NCI-H748 (cell line): Measurements from ENCODE around the gene FLG.
"Not testable (repeated sequence)": the region's sequence is repeated elsewhere in the genome, so short reads cannot be mapped to it uniquely, and the experiment has no call there.

Experiments used
- DNase-seq: peaks from one replicate; lab custom pipeline; 2025; ENCODE audit not compliant: unreplicated experiment; lab: John Stamatoyannopoulos, UW

Gene FLG

DNA sequence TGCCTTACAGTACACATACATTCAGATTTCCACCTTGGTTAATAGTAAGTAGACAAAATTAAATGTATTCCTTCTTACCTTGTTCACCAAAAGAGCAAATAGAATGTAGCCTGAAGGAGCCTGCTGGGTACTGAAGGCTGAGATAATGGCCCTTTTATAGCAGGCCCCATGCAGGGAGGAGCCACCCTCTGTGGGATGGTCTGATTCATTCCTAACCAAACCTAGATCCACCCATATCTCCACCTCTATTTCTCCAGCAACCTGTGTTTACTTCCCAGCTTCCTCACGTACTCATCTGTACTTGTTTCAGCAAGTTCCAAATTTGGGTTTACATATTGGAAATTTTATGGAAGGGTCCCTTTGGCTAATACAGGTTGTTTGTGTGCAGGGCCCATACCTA, at the start of gene FLG:
TSS of gene FLG (minus strand) at position 129 of the 400 bp plus-strand sequence. CDS start 9,783 bp downstream, outside the sequence.
- no peak for DNase-seq

DNA sequence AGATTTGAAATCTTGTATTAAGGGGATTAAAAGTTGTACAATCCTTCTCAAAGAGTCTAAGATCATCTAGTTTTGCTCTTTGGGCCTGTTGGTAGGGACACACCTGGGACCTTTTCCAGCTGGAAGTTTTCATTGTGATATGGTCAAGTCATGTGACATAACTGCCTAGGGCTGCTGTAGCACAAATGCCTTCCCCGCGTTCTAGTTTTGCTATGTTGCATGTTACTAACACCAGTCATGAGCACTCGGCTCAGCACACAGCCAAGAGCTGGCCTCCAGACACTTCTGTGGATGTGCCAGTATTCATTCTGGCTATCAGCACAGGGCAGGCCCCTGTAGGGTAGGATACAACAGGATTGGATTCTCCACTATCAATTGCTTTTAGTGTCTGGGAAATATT, 49.4 kb upstream of the FLG start:
- DNase-seq = no peak

DNA sequence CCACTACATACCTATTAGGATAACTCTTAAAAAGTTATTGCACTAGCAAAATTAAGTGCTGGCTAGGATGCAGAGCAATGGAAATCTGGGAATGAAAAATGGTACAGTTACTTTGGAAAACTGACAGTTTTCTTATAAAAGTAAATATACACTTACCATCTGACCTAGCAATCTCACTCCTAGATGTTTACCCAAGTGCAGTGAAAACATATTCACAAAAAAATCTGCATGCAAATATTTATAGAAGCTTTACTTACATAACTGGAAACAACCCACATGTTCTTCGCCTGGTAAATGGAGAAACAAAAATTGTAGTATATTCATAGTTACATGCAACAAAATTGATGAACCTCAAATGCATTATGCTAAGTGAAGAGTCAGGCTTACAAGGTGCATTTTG, 47.6 kb upstream of the FLG start:
- no peak for DNase-seq

DNA sequence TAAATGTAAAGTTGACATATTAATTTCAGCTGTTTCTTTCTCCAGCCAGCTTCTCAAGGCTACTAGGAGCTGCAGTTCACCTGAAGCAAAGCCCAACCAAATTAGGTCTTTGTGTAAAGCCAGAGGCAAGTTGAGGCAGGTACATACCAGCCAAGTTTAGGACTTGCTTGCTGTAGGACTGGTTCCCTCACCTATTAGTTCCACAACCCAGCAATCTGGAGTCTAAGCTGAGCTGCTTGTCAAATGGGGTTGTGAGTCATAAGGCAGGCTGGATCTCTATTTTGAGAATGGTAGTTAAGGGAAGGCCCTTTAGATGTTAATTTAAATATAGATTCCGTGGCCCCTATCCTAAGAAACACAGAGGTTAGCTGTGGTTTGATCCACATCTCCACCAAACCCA, 42.4 kb upstream of the FLG start:
- DNase-seq = no peak

DNA sequence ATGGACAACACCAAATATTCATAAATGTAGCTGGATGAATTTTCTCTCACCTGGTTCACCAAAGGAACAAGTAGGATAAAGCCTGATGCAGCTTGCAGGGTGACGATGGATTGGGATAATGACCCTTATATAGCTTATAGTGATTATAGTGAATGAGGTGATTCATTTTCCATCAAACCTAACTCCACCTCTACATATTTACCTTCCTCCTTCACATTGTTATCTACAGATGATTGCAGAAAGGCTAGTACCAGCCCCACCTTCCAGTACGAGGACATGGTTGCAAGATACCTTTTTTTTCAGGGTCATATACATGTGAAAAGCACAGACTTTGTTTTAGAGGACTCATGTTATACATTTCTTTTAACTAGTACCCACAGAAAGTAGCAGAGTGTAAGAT, 34.9 kb upstream of the FLG start, which contains the start of gene FLG2:
TSS of gene FLG2 (minus strand) at position 101 of the 400 bp plus-strand sequence. CDS start 1,122 bp downstream, outside the sequence.
- no peak for DNase-seq

DNA sequence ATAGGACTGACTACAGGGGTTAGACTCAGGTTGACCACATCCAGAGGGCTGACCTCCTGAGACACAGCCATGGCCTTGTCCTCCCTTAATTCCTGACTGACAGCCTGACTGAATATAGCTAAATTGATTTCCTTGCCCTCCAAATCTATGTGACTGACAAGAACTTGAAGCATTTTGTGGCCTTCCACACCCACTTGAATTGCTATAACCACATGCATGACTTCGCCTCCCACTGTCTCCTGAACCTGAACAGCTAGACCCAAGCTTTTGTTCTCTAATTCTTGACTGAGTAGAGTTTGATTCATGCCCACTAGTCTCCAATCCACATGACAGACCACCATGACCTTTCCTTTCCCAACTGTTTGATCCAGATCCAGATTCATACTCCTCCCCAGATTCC, 31.7 kb upstream of the FLG start:
- no peak for DNase-seq

DNA sequence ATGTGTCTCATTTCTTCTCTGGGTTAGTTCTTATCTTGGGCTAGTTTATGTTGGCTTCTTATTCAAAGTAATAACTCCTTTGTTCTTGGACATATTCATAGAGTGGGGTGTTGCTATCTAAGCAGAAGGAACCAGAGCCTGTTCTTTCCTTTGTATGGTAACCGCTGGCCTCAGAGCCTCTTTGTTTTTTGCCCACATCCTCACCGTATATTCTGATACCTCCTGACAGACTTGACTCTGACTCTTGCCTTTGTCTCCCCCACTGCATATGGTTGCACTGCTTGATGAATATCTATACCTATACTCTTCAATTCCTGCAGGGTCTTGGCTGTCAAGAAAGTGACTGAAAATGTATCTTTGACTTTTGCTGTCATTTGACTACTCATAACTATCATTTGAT, 24.6 kb upstream of the FLG start:
- no peak for DNase-seq

DNA sequence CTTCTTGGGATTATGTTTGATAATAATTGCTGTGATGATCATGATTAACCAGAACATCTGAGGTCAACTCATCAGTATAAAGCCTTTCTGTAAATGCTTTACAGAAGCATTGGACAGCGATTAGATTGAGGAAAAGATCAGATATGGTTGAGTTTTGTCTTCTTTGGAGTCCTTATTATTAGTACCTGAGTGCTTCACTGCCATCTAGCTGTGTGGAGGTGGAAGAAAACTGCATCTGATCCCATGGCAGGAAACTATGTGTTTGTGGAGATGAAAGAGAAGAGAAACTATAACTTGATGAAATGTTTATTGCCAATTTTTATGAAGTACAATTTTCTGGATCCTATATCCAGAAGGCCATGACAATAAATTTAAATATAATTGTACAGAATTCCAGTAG, 23.4 kb upstream of the FLG start:
- DNase-seq = no peak

DNA sequence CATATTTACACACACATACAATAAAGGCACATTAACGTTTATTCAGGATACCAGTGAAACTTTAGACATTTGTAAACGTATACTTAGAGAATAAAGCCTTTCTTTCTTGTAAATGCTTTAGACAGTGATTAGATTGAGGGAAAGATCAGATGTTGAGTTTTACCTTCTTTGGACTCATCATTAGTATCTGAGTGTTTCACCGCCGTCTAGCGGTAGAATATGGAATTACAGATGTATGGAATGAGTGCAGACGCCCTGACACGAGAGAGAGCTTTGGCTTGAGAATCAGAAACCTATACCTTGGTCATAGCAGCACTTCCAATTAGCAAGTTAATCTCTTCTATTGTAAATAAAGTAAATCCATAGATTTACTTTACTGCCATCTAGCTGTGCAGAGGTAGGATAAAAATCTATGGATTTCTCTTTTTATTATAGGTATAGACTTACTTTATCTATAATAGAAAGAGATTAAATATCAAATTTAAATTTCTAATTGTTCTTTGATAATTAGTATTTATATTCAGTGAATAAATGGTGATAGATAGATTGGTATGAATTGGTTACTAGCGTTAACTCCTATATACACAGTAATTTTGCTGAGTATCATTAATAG, 22.2 kb upstream of the FLG start:
- peak; percentile 57 for DNase-seq

DNA sequence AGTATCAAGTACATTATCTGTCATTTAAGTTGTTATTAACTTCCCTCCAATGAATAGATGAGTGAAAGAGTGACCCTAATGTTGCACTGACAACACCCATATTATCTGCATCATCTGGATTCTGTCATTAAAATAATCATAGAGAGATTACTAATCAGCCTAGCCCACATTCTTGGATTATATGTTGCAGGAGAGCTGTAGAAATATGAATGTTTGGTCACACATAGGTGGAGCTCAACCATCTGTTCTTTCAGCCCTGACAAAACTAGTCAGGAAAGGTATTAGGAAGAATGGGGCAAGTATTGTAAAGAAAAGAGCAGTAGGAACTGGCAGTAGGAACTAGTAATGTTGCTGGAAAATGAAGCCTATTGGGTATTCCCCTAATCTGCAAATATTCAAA, 19.4 kb upstream of the FLG start:
- DNase-seq = no peak

DNA sequence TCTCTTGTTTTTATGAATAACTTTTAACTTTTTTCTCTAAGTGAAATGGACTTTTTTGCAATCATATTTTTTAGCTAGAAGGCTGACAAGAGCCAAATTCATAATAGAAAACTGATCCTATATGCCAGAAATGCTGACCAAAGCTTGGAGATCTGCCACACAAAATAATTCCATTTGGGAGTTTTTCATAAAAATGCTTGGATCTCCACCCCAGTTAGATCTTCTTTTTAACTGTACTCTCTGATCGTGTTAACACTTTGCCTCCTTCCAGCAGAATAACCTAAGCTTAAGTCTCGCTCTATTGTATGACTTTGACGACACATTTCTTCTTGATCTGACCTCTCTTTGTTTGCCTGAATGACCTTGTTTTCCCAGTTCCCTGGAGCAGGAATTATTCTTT, 18.0 kb upstream of the FLG start:
- no peak for DNase-seq

DNA sequence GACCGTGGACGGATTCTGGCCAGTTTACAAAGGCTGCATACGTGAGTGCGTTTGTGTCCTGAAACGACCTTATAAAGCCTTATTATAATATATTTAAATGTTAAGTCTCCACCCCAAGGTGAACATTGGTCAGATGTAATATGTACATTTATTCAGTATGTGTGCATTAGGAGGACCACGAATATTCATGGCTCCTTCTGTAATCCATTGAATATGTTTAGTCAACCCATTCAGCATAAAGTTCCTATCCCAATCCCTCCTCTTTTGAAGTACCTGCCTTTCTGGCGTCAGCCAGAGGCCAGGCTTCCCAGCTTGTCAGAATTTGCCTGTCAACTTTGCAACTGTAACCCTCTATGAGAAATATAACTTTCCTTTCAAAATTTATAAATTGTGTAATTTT, 10.4 kb upstream of the FLG start:
- no peak for DNase-seq

DNA sequence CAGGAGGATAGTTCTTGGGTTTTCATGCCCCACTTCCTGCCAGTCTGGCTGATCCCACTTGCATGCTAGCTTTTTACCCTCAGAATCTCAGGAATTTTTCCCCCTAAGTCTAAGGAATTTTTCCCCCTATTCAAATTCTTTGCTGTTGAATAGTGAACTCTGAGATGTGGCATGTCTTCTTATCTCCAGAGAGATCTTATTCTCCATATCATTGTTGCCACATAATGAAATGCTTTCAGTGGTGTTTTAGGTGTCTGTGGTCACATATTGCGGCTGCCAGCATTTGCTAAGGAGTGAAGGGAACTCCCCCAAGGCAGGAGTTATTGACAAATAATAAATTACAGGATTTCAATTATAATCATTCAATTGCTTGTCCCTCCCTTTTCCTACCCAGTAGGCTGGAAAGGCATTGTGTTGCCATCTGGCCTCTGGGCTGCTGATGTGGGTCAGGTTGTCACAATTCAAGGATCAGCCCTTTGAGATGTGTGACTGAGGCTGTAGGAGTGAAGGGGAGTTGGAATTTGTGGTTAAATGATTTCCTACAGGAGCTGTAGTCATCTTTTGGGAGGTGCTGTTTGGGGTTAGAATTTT, 3.9 kb upstream of the FLG start:
- DNase-seq = no peak

DNA sequence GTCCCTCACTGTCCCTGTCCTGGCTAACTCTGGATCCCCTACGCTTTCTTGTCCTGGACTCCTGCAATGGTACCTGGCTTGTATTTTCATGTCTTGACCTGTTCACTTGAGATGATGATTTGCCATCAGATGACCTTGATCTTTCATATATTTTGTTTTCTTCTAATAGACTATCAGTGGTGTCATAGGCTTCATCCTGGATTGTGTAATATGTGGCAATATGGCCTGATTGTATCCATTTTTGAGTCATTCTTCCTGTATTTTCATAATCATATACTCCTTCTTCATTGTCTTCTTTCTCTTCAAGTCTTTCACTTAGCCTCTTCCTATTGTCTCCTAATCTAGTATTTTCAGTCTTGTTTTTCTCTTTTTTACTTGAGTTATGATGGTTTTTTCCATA, 11.1 kb downstream of the FLG start:
- DNase-seq = no peak

DNA sequence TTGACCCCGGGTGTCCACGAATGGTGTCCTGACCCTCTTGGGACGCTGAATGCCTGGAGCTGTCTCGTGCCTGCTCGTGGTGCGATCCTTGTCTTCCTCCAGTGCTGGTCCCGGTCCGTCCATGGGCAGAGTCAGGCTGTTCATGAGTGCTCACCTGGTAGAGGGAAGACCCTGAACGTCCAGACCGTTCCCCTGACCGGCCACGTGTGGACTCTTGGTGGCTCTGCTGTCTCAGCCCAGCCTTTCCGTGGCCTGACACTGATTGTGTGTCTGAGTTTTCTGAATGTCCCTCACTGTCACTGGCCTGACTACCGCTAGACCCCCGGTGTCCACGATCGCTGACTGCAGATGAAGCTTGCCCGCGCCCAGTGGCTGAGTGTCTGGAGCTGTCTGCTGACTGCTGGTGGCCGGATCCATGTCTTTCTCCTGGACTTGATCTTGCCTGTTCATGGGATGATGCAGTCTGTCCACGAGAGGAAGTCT, 11.7 kb downstream of the FLG start:
- DNase-seq = no peak

DNA sequence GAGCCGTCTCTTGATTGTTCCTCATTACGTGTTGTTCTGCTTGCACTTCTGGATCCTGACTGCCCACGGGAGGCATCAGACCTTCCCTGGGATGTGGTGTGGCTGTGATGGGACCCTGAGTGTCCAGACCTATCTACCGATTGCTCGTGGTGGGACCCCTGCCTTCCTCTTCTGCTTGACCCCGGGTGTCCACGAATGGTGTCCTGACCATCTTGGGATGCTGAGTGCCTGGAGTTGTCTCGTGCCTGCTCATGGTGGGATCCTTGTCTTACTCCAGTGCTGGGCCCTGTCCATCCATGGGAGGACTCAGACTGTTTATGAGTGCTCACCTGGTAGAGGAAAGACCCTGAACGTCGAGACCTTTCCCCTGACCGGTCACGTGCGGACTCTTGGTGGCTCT, 12.9 kb downstream of the FLG start:
- not testable (repeated sequence) for DNase-seq

DNA sequence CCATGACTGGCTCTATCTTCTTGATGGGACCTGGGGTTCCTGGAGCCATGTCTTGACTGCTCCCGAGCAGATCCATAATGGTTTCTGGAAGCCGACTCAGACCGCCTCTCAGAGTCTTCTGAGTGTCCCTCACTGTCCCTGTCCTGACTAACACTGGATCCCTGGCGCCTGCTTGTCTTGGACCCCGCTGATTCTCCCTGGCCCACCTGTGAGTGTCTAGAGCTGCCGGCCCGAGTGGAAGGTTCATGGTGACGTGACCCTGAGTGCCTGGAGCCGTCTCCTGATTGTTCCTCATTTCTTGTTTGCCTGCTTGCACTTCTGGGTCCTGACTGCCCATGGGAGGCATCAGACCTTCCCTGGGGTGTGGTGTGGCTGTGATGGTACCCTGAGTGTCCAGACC, 15.1 kb downstream of the FLG start:
- no peak for DNase-seq

DNA sequence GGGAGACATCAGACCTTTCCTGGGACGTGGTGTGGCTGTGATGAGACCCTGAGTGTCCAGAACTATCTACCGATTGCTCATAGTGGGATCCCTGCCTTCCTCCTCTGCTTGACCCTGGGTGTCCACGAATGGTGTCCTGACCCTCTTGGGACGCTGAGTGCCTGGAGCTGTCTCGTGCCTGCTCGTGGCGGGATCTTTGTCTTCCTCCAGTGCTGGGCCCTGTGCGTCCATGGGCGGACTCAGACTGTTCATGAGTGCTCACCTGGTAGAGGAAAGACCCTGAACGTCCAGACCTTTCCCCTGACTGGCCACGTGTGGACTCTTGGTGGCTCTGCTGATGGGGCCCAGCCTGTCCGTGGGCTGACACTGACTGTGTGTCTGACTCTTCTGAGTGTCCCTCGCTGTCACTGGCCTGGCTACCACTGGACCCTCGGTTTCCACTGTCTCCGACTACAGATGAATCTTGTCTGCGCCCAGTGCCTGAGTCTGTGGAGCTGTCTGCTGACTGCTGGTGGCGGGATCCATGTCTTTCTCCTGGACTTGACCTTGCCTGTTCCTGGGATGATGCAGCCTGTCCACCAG, 15.6 kb downstream of the FLG start:
- not testable (repeated sequence) for DNase-seq

DNA sequence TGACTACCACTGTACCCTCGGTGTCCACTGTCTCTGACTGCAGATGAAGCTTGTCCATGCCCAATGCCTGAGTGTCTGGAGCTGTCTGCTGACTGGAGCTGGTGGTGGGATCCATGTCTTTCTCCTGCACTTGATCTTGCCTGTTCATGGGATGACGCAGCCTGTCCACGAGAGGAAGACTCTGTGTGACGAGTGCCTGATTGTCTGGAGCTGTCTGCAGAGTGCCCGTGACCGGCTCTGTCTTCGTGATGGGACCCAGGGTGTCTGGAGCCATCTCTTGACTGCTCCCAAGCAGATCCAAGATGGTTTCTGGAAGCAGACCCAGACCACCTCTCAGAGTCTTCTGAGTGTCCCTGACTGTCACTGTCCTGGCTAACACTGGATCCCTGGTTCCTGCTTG, 16.3 kb downstream of the FLG start:
- not testable (repeated sequence) for DNase-seq

DNA sequence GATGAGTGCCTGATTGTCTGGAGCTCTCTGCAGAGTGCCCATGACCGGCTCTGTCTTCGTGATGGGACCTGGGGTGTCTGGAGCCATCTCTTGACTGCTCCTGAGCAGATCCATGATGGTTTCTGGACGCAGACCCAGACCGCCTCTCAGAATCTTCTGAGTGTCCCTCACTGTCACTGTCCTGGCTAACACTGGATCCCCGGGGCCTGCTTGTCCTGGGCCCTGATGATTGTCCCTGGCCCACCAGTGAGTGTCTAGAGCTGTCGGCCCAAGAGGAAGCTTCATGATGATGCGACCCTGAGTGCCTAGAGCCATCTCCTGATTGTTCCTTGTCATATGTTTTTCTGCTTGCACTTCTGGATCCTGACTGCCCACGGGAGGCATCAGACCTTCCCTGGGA, 17.1 kb downstream of the FLG start:
- DNase-seq = not testable (repeated sequence)

DNA sequence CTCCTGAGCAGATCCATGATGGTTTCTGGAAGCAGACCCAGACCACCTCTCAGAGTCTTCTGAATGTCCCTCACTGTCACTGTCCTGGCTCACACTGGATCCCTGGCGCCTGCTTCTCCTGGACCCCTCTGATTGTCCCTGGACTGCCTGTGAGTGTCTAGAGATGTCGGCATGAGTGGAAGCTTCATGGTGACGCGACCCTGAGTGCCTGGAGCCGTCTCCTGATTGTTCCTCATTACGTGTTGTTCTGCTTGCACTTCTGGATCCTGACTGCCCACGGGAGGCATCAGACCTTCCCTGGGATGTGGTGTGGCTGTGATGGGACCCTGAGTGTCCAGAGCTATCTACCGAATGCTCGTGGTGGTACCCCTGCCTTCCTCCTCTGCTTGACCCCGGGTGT, 18.9 kb downstream of the FLG start:
- DNase-seq = not testable (repeated sequence)

DNA sequence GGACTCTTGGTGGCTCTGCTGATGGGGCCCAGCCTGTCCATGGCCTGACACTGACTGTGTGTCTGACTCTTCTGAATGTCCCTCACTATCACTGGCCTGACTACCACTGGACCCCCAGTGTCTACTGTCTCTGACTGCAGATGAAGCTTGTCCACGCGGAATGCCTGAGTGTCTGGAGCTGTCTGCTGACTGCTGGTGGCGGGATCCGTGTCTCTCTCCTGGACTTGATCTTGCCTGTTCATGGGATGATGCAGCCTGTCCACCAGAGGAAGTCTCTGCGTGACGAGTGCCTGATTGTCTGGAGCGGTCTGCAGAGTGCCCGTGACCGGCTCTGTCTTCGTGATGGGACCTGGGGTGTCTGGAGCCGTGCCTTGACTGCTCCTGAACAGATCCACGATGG, 20.3 kb downstream of the FLG start:
- DNase-seq = not testable (repeated sequence)
